GM23338 (cell line): ENCODE results near the gene STX16. TPM values are rescaled to one million over a fixed set of nuclear protein-coding genes. Genes with fewer than 3 reads are reported as not detected.

Experiments
- ATAC-seq: fragments of 200-7000 bp; cut with Tn5 transposase; 3 replicates; pipeline ENCODE4 v1.9.1; 2020
- DNase-seq: peaks from one replicate; pipeline ENCODE4 v3.0.0-alpha.2; 2015; ENCODE audit warnings: low spot score
- H2AFZ ChIP-seq: fragments of 200-600 bp; sonication (generic); 2 replicates; pipeline ENCODE4 v1.8.0; 2016; ENCODE audit warnings: antibody characterized with exemption, mild to moderate bottlenecking, moderate library complexity
- H3F3A ChIP-seq: fragments of 200-600 bp; sonication (generic); replicated peaks from 2 replicates; pipeline ENCODE4 v1.8.0; 2017; ENCODE audit warnings: antibody characterized with exemption, mixed run types, low read depth
- H3K27ac ChIP-seq: fragments of 200-600 bp; sonication (generic); 2 replicates; pipeline ENCODE4 v1.6.1; 2016; ENCODE audit warnings: low read depth
- H3K27me3 ChIP-seq: fragments of 200-600 bp; sonication (generic); 2 replicates; pipeline ENCODE4 v1.8.0; 2016; ENCODE audit warnings: mild to moderate bottlenecking, mixed run types, moderate library complexity; ENCODE audit not compliant: insufficient read depth
- H3K36me3 ChIP-seq: fragments of 200-600 bp; sonication (generic); 2 replicates; pipeline ENCODE4 v1.8.0; 2016; ENCODE audit warnings: mild to moderate bottlenecking; ENCODE audit not compliant: insufficient read depth
- H3K4me1 ChIP-seq: fragments of 200-600 bp; sonication (generic); 2 replicates; pipeline ENCODE4 v1.8.0; 2016; ENCODE audit warnings: mild to moderate bottlenecking, moderate library complexity; ENCODE audit not compliant: insufficient read depth
- H3K4me2 ChIP-seq: fragments of 200-600 bp; sonication (generic); 2 replicates; pipeline ENCODE4 v1.7.1; 2017; ENCODE audit warnings: mixed run types
- H3K4me3 ChIP-seq: fragments of 200-600 bp; sonication (generic); 2 replicates; pipeline ENCODE4 v1.6.1; 2016; ENCODE audit warnings: mixed run types
- H3K79me2 ChIP-seq: fragments of 200-600 bp; sonication (generic); replicated peaks from 2 replicates; pipeline ENCODE4 v1.8.0; 2017; ENCODE audit warnings: mild to moderate bottlenecking; ENCODE audit not compliant: insufficient read depth
- H3K9me2 ChIP-seq: fragments of 200-600 bp; sonication (generic); 2 replicates; pipeline ENCODE4 v1.8.0; 2017; ENCODE audit not compliant: insufficient read depth
- H4K20me1 ChIP-seq: fragments of 200-600 bp; sonication (generic); replicated peaks from 2 replicates; pipeline ENCODE4 v1.8.0; 2017; ENCODE audit warnings: mild to moderate bottlenecking; ENCODE audit not compliant: insufficient read depth
- H3K27ac Mint-ChIP-seq: 2 replicates; pipeline ENCODE4 v1.8.0; 2020; ENCODE audit warnings: inconsistent platforms, mild to moderate bottlenecking, moderate library complexity, mixed read lengths
- H3K27me3 Mint-ChIP-seq: 3 replicates; pipeline ENCODE4 v1.8.0; 2022; ENCODE audit warnings: low read depth, mild to moderate bottlenecking, moderate library complexity, mixed read lengths, inconsistent platforms; ENCODE audit not compliant: insufficient read depth, poor library complexity
- H3K36me3 Mint-ChIP-seq: 3 replicates; pipeline ENCODE4 v1.8.0; 2021; ENCODE audit warnings: low read depth, mild to moderate bottlenecking, inconsistent platforms, moderate library complexity, mixed read lengths
- H3K4me1 Mint-ChIP-seq: 3 replicates; pipeline ENCODE4 v1.8.0; 2020; ENCODE audit warnings: mild to moderate bottlenecking, inconsistent platforms, mixed read lengths
- H3K4me3 Mint-ChIP-seq: 3 replicates; pipeline ENCODE4 v1.8.0; 2021; ENCODE audit warnings: moderate library complexity, mild to moderate bottlenecking, inconsistent platforms, mixed read lengths
- H3K9me3 Mint-ChIP-seq: 3 replicates; pipeline ENCODE4 v1.8.0; 2020; ENCODE audit warnings: moderate library complexity, mild to moderate bottlenecking, inconsistent platforms, mixed read lengths
- ETS1 ChIP-seq: IDR thresholded peaks from 2 replicates; pipeline ENCODE4 v1.6.1; 2016; ENCODE audit warnings: antibody characterized with exemption
- EZH2 ChIP-seq: fragments of 200-600 bp; sonication (generic); IDR thresholded peaks from one replicate; pipeline ENCODE4 v1.8.0; 2017; ENCODE audit warnings: antibody characterized with exemption, mild to moderate bottlenecking, low read depth; ENCODE audit not compliant: unreplicated experiment
- EZH2phosphoT487 ChIP-seq: fragments of 200-600 bp; sonication (generic); IDR thresholded peaks from one replicate; pipeline ENCODE4 v1.8.1; 2018; ENCODE audit warnings: antibody characterized with exemption; ENCODE audit not compliant: unreplicated experiment
- JUNB ChIP-seq: IDR thresholded peaks from one replicate; pipeline ENCODE4 v1.6.1; 2016; ENCODE audit warnings: antibody characterized with exemption; ENCODE audit not compliant: unreplicated experiment
- NANOG ChIP-seq: IDR thresholded peaks from 2 replicates; pipeline ENCODE4 v1.6.1; 2016; ENCODE audit warnings: antibody characterized with exemption, borderline replicate concordance
- POLR2AphosphoS5 ChIP-seq: IDR thresholded peaks from 2 replicates; pipeline ENCODE4 v1.6.1; 2016; ENCODE audit warnings: antibody characterized with exemption, low read depth
- STAT1 ChIP-seq: IDR thresholded peaks from one replicate; pipeline ENCODE4 v1.6.1; 2016; ENCODE audit warnings: antibody characterized with exemption; ENCODE audit not compliant: unreplicated experiment
- ZNF114 ChIP-seq: fragments of 250-450 bp; sonication (Bioruptor Pico); IDR thresholded peaks from 2 replicates; pipeline ENCODE4 v1.5.0; 2020; ENCODE audit warnings: mild to moderate bottlenecking, moderate library complexity
- ZNF331 ChIP-seq: fragments of 250-450 bp; sonication (Bioruptor Pico); IDR thresholded peaks from 2 replicates; pipeline ENCODE4 v1.5.0; 2020; ENCODE audit warnings: low read depth, mild to moderate bottlenecking, moderate library complexity
- polyA plus RNA-seq: library from polyadenylated mRNA; unstranded; fragments of >200 nt; fragmentation: Nextera tagmentation; extraction: Ambion mirVana; gene quantifications from 2 replicates; pipeline ENCODE4 v1.2.1, GENCODE V29; 2016
- total RNA-seq: library from RNA; depleted of rRNA; stranded (reverse); fragments of >200 nt; shearing (Covaris generic); gene quantifications from 2 replicates; pipeline ENCODE4 v1.2.3, GENCODE V29; 2014
- TF ChIP-seq, protein P1 (sequence below): fragments of 250-450 bp; sonication (Bioruptor Pico); IDR thresholded peaks from 2 replicates; pipeline ENCODE4 v1.5.0; 2020; ENCODE audit warnings: mild to moderate bottlenecking, moderate library complexity

STX16 gene
- total and polyA plus RNA-seq, 2 experiments from 2014 or later = 31.2 to 70.5 TPM

- Histone ChIP-seq H2AFZ (no peak overlapping the region), H3K4me3 (no peak overlapping the region), H3F3A (no peaks in the 10 kb centered on the region), H3K27me3 (no peaks in the 10 kb centered on the region), H3K4me1 (no peaks in the 10 kb centered on the region; the same call in 1 of the 2 replicates), H4K20me1 (no peaks in the 10 kb centered on the region; the same call in 1 of the 2 replicates), H3K79me2 (no peaks in the 10 kb centered on the region), H3K9me2 (no peaks in the 10 kb centered on the region), H3K4me2 (no peak overlapping the region), H3K36me3 (no peaks in the 10 kb centered on the region), H3K27ac (no peak overlapping the region)
- no peak for ATAC-seq
- Mint-ChIP-seq H3K4me1 (peaks cover 14% of the 10 kb centered on the region), H3K36me3 (peaks cover 10% of the 10 kb centered on the region; the same call in 2 of the 3 replicates), H3K9me3 (peaks cover 12% of the 10 kb centered on the region; the same call in 2 of the 3 replicates), H3K27ac (no peak overlapping the region), H3K4me3 (no peak overlapping the region), H3K27me3 (peaks cover 8% of the 10 kb centered on the region)
- no peak for DNase-seq
- TF ChIP-seq ZNF114 (CRISPR knock-in tag) (no peak), EZH2phosphoT487 (no peak)
Measured at GRCh38 chr20:58720890-58721289, 69.8 kb downstream of the STX16 start.

DNA sequence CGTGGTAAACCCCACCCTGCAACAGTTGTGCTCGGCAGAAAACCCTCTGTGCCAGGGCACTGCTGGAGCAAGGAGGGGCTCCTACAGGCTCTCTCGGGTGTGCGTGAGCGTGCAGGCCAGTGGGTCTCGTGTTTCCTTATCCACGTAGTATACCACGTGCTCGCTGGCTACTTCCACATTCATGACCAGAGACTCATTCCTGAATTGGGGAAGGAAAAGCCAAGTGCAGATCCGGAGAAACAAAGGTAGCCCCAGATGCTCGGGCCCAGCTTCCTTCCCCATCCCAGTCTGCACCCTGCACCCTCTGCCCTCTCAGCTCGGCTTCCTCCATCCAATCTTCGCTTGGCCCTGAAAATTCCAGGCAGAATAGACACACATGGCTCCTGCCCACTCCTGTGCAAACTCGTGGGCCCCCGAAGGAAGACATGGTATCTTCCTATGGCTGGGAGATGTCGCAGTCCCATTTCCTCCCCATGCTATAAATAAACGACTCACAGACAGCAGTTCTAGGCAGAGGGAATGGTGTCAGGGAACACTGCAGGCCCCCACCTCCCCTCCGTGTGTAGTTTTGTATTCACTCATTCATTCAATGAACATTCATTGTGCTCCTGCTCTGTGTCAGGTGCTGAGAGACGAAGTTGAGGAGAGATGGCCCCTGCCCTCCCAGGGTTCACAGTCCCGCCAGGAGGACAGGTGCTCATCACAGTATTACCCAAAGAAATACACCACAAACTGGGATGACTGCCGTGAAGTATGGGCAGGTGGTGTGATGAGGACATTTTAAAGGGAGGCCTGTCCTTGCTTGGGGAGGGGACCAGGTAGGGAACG is 71.1 kb downstream of the STX16 start:
- no peak for ATAC-seq
- TF ChIP-seq EZH2 (no peak), ETS1 (no peak), ZNF114 (CRISPR knock-in tag) (no peak), EZH2phosphoT487 (no peak), POLR2AphosphoS5 (no peak), STAT1 (no peak), JUNB (no peak), ZNF331 (CRISPR knock-in tag) (no peak), NANOG (no peak)
- TF ChIP-seq, protein P1, sequence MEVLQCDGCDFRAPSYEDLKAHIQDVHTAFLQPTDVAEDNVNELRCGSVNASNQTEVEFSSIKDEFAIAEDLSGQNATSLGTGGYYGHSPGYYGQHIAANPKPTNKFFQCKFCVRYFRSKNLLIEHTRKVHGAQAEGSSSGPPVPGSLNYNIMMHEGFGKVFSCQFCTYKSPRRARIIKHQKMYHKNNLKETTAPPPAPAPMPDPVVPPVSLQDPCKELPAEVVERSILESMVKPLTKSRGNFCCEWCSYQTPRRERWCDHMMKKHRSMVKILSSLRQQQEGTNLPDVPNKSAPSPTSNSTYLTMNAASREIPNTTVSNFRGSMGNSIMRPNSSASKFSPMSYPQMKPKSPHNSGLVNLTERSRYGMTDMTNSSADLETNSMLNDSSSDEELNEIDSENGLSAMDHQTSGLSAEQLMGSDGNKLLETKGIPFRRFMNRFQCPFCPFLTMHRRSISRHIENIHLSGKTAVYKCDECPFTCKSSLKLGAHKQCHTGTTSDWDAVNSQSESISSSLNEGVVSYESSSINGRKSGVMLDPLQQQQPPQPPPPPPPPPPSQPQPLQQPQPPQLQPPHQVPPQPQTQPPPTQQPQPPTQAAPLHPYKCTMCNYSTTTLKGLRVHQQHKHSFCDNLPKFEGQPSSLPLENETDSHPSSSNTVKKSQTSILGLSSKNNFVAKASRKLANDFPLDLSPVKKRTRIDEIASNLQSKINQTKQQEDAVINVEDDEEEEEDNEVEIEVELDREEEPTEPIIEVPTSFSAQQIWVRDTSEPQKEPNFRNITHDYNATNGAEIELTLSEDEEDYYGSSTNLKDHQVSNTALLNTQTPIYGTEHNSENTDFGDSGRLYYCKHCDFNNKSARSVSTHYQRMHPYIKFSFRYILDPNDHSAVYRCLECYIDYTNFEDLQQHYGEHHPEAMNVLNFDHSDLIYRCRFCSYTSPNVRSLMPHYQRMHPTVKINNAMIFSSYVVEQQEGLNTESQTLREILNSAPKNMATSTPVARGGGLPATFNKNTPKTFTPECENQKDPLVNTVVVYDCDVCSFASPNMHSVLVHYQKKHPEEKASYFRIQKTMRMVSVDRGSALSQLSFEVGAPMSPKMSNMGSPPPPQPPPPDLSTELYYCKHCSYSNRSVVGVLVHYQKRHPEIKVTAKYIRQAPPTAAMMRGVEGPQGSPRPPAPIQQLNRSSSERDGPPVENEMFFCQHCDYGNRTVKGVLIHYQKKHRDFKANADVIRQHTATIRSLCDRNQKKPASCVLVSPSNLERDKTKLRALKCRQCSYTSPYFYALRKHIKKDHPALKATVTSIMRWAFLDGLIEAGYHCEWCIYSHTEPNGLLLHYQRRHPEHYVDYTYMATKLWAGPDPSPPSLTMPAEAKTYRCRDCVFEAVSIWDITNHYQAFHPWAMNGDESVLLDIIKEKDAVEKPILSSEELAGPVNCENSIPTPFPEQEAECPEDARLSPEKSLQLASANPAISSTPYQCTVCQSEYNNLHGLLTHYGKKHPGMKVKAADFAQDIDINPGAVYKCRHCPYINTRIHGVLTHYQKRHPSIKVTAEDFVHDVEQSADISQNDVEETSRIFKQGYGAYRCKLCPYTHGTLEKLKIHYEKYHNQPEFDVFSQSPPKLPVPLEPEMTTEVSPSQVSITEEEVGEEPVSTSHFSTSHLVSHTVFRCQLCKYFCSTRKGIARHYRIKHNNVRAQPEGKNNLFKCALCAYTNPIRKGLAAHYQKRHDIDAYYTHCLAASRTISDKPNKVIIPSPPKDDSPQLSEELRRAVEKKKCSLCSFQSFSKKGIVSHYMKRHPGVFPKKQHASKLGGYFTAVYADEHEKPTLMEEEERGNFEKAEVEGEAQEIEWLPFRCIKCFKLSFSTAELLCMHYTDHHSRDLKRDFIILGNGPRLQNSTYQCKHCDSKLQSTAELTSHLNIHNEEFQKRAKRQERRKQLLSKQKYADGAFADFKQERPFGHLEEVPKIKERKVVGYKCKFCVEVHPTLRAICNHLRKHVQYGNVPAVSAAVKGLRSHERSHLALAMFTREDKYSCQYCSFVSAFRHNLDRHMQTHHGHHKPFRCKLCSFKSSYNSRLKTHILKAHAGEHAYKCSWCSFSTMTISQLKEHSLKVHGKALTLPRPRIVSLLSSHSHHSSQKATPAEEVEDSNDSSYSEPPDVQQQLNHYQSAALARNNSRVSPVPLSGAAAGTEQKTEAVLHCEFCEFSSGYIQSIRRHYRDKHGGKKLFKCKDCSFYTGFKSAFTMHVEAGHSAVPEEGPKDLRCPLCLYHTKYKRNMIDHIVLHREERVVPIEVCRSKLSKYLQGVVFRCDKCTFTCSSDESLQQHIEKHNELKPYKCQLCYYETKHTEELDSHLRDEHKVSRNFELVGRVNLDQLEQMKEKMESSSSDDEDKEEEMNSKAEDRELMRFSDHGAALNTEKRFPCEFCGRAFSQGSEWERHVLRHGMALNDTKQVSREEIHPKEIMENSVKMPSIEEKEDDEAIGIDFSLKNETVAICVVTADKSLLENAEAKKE (CRISPR knock-in tag) = no peak

More for the DNA sequence above, 71.1 kb downstream of the STX16 start:
- Mint-ChIP-seq H3K27ac (no peak overlapping the region), H3K4me1 (peaks cover 14% of the 10 kb centered on the region), H3K36me3 (peaks cover 10% of the 10 kb centered on the region; the same call in 2 of the 3 replicates), H3K4me3 (no peak overlapping the region), H3K27me3 (peaks cover 8% of the 10 kb centered on the region), H3K9me3 (peaks cover 16% of the 10 kb centered on the region)
- Histone ChIP-seq H3K9me2 (no peaks in the 10 kb centered on the region), H3K79me2 (no peaks in the 10 kb centered on the region), H3K4me1 (no peaks in the 10 kb centered on the region; the same call in 1 of the 2 replicates), H4K20me1 (no peaks in the 10 kb centered on the region), H3K27ac (no peak overlapping the region), H3K36me3 (no peaks in the 10 kb centered on the region), H3K4me3 (no peak overlapping the region), H3F3A (no peaks in the 10 kb centered on the region), H2AFZ (no peak overlapping the region), H3K27me3 (no peaks in the 10 kb centered on the region), H3K4me2 (no peak overlapping the region)
- no peak for DNase-seq
